CD4-positive, alpha-beta T cell treated with Interleukin-12 subunit alpha and Interleukin-12 subunit beta, for 1 hour (primary cell): ENCODE measurements around the gene PPIP5K2.
A peak's percentile ranks its signal among the peaks of the same experiment; 100 is the strongest.
"Not testable (repeated sequence)": the region's sequence is repeated elsewhere in the genome, so short reads cannot be mapped to it uniquely, and the experiment has no call there.

Source experiments
- DNase-seq: peaks from one replicate; pipeline ENCODE4 v3.0.0-alpha.2; 2020

The PPIP5K2 gene

DNA sequence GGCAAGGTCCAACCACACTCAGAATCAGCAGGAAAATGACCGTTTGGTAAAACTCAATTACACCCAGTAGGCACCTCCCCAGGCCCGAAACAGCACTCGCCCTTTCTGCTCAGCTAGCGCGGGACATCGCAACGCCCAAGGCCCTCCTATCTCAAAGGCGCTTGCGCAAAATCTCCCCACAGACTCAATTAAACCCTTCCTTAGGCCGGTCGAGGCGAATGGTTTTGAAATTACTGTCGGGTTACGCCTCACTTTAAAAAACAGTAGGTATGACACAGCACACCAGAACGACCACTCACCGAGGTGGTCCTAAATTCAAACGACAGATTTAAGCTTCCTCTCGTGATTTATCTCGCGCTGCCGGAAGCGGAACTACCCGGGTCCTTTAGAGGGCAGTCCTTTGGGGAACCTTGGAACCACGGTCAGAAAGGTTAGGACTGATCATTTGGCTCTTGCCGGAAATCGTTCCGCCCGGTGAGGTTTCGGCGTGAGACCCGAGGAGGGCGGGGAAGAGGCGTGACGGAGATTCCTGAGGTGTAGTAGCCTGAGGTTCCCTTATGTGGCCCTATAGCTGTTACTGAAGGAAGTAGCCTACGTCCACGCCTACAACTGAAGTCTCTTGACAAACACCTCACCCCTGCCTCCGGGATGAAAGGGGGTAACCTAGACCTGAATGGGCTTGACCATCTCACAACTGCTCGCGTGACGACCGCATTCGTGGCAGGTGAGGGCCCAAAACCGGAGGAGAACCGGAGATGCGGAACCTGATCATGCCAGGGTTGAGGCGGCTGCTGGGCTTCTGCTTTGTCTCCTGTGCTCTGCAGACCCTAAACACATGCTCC is at the start of gene PPIP5K2, which contains the start of gene GIN1:
TSS of gene PPIP5K2 (plus strand) at position 537 of the 842 bp plus-strand sequence. CDS start 9,289 bp downstream, outside the sequence.
TSS of gene GIN1 (minus strand) at position 374 of the 842 bp plus-strand sequence. CDS start 11,431 bp downstream, outside the sequence.
- peak; percentile 98 for DNase-seq

DNA sequence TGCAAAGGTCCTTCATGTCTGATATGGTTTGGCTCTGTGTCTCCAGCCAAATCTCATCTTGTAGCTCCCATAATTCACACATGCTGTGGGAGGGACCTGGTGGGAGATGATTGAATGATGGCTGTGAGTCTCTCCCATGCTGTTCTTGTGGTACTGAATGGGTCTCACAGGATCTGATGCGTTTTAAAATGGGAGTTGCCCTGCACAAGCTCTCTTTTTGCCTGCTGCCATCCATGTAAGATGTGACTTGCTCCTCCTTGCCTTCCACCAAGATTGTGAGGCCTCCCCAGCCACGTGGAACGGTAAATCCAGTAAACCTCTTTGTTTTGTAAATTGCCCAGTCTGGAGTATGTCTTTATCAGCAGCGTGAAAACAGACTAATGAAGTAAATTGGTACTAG is 46.6 kb upstream of the PPIP5K2 start:
- DNase-seq: not testable (repeated sequence)

DNA sequence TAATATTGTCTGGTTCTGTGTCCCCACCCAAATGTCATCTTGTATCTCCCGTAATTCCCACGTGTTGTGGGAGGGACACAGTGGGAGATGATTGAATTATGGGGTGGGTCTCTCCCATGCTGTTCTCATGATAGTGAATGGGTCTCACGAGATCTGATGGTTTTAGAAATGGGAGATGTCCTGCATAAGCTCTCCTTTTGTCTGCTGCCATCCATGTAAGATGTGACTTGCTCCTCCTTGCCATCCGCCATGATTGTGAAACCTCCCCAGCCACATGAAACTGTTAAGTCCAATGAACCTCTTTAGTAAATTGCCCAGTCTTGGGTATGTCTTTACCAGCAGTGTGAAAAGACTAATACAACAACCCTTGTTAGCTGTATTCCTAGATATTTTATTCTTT is 44.7 kb upstream of the PPIP5K2 start:
- no peak for DNase-seq

DNA sequence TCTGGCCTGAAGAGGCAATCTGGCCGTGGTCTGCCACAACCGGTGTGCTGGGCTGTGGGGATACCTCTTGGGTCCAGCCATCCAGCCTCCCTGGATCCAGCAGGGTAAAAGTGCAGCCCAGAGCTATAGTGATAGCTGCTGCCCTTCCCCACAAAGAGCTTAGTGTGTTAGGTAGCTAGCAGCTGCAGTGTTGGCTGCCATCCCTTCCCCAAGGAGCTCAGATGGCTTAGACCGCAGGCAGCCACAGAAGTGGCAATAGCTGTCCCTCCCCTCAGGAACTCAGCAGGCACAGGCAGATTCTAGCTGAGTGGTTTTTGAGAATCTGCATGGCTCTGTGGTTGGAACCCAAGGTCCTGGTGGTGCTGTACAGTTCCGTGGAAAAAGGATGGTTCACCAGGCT is 40.3 kb upstream of the PPIP5K2 start:
- DNase-seq: no peak

DNA sequence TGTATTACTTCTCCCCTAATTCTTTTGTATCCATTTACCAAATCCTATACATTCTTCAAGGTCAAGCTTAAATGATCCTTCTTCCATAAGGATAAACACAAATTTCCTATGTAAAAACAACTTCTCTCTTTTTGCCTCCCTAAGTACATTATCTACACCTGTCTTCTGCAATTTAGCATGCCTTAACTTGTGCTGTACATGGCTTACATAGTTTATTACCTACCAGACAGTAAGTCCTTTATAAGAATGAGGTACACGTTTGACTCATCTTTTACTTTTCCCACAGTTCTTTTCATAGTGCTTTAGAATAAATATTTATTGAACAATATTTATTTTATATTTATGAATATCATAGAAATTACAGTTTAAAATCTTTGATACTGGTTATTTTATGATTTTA is 33.6 kb upstream of the PPIP5K2 start:
- DNase-seq: no peak

DNA sequence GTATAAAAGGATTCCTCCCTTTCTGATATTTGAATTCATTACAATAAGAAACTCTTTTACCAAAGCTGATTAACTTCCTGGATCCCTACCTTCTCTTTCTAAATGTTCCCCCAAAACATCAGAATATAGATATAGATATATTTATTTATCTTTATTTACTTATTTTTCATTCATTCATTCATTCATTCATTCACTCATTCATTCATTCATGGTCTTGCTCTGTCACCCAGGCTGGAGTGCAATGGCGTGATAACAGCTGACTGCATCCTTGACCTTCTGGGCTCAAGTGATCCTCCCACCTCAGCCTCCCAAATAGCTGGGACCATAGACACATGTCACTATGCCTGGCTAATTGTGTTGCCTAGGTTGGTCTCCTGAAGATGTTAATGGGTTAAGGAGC is 30.8 kb upstream of the PPIP5K2 start:
- DNase-seq: no peak

DNA sequence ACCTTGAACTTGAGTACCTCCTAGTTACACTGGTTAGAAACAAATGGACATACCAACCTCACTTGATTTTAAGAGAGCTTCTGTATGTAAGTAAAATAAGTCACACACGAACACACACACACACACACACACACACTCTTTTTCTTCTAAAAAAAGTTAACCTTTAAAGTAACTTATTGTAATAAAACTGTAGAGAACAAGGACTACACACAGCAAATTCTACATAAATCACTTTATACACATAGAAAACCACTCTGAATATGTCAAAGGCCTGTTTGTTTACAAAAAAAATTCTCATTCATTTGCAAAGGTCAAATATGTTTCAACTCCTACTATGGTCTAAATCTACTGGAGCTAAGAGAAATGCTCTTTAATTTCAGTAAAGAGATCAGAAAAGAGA is 29.3 kb upstream of the PPIP5K2 start:
- no peak for DNase-seq

DNA sequence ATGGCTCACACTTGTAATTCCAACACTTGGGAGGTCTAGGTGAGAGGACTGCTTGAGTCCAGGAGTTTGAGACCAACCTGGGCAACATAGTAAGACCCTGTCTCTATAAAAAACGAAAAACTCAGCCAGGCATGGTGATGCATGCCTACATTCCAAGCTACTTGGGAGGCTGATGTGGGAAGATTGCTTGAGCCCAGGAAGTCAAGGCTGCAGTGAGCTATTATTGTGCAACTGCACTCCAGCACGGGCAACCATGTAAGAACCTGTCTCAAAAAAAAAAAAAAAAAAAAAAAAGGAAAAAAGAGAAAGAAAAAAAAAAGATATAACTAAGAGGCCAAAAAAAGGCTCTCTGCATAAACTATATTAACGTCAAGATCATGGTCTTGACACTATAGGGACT is 27.4 kb upstream of the PPIP5K2 start:
- DNase-seq: no peak

DNA sequence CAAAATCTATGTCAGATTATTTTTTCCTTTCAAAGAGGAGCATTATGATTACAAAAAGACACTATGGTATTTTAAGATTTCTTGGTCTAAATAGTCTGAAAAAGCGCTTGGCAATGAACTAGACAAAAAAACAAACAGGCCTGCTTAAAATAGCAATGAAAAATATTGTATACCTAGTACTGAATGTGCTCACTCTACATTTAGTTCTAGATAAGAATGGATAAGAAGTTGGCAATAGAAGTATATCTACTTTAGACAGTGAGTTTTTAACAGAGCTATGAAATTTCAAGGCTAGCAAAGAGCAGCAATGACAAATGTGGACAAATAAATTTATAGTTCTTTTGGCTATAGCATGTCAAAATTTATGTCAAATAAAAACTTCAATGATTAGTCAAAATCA is 26.4 kb upstream of the PPIP5K2 start:
- DNase-seq: no peak

DNA sequence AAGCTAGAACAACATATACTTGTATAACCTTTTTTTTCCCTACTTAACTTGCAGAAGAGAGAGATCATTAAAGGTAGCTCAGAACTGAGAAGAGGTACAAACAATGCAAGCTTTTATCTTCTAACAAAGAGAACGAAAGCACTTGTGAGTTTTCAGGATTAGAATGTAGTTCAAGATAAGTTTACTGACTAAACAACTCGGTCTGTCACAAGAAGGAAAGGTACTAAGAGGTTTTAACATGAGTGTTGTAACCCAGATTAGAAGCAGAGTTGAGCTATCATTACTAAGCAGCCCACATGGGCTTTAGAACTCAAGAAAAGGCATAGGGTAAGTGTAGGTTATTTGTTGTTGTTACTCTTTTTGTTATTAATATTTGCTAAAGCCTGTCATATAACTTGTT is 25.4 kb upstream of the PPIP5K2 start:
- DNase-seq: no peak

DNA sequence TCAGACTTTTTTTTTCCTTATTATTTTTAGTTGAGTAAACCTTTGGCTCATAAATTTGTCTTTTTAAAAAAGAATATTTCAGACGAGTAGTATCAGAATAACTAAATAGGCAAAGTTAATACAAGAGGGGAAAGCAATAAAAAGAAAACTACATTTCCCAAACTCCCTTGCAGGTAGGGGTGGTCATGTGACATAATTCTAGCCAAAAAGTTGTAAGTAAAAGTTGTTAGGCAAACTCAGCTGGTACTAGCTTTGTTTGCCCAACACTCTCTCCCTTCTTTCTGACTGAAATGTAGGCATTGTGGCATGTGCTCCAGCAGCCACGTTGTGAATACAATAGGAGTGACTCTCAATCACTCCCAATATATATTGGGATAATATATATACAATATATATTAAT is 21.1 kb upstream of the PPIP5K2 start:
- no peak for DNase-seq

DNA sequence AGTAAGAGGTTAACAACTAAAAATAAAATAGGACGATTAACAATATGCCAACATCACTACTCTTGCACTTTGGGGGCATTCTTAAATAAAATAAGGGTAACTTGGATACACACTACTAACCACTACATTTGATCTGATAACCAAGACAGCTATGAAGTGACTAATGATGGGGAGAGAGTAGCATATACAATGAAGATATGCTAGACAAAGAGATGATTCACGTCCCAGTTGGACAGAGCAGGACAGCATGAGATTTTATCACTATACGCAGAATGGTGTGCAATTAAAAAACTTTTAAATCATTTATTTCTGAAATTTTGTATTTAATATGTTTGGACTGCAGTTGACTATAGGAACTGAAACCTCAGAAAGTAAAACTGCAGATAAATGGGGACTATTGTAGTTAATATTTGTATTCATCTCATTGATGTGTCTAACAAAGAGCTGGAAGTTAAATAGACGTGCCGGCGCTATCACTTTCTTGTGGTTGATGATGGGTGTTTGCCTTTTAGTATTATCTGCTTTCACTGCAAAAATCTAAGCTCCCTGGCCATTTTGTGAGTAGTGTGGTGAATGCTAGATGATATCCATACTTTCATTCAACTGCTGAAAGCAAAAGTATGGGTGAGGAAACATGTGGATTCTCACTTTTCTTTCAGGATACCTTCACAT is 18.9 kb upstream of the PPIP5K2 start:
- no peak for DNase-seq

DNA sequence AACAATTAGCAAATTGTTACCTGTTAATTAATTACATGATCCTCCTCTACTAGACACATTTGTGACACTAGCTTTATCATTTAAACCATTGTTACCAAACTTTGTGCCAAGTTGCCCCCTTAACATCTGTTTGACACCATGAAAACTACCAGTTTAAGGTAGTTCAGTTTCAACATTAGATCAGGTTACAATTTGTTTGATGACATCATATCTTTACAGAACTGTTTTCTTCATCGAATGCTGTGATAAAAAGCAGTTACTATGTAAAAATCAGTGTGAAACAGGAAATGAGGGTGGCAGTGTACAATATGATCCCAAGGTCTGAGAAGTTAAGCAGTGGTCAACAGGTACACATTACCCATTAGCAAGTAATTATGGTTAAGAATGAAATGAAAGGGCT is 17.9 kb upstream of the PPIP5K2 start:
- no peak for DNase-seq

DNA sequence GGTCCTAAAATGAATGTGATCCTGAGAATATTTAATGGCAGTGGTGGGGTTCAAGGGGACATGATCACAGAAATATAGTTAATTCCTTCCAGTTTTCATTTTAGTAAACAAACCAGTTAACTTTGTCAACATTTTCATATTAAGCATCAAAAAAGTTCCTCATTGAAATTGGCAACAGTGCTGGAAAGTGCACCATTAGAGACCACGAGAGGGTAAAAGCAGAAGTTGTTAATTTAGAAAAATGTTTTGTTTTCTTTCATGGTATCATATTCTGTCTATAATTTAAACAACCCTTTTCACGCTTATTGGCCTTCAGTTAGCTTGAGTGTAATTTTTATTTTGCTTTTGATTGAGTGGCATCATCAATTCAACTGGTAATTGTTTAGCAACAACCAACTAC is 12.0 kb upstream of the PPIP5K2 start:
- no peak for DNase-seq

DNA sequence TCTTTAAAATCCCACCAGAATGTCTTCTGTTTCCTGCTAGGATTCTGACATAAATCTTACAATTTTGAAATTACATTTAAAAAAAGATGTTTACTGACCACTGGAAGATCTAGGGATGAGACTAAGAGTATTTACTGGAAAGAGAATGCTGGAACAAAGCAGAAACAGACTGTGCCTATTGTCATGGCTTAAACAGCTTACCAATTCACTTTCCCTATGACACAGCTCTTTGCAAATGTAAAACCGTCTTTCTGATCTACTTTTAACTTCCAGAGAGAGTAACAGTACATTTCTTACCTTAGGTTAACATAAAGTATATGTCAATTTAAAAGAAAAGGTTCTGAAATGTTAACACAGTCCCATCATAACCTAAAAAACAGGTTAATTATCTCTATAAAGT is 10.8 kb upstream of the PPIP5K2 start:
- DNase-seq: no peak

DNA sequence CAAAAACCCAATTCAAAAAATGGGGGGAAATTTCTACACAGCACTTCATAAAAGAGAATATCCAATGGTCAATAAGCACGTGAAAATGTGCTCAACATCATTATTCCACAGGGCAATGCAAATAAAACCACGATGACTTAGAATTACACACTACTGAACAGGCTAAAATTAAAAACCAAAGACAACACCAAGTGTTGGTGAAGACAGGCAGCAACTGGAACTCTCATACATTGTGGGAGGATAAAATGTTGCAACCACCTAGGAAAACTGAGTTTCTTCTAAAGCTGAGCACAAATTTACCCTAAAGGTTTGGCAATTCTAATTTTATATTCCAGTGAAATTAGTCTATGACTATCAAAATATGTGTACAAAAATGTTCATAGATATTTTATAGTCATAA is 9.7 kb upstream of the PPIP5K2 start:
- DNase-seq: no peak

DNA sequence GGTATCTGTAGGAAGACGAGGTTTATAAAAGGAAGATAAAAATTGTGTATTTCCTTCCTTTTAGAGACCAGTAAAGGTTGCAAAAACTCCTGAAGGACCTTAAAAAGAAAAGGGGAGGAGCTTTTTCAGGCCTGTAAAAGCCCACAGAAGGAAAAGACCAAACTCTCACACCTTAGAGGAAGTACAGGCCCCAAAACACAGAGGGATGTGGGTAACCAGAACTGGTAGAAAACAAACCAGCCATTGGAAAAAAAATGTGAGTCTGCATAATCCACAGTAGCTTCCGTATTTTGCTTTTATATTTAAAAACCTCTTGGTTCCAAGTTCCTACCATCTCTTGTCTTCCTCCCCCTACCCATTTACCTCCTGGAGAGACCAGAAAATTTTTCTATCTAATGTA is 8.6 kb upstream of the PPIP5K2 start:
- peak; percentile 60 for DNase-seq

DNA sequence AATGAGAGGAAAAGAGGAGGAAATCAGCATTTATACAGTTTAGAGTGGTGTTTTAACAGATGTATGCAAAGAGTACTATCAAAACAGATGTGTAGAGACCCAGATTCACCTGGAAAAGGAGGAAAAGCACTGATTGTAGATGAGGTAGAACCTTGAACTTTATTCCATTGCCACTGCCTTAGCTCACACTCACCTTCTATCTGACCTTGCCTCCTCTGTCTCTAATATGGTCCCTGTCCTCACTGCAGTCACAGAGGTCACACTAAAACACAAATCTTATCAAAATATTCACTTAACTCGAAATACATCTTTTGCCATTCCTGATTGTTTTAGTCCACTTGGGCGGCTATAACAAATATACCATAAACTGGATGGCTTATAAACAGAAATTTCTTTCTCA is 7.2 kb upstream of the PPIP5K2 start:
- no peak for DNase-seq

DNA sequence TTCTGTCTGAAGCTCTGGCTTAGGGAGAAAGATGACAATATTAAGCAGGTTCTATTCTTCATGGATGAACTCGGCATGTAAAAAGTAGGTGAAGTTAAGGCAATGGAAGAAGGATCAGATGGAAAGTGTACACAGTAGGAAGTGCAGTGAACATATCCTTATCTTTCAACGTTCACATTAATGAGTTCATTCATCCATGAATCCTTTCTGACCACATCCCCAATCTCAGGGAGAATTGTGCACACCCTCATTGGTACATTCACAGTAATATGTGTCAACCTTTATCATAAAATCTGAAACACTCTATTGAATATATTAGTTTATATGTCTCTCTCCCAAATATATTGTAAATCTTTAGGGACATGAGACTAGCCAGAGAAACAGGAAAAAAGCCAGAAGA is 5.7 kb upstream of the PPIP5K2 start:
- no peak for DNase-seq

DNA sequence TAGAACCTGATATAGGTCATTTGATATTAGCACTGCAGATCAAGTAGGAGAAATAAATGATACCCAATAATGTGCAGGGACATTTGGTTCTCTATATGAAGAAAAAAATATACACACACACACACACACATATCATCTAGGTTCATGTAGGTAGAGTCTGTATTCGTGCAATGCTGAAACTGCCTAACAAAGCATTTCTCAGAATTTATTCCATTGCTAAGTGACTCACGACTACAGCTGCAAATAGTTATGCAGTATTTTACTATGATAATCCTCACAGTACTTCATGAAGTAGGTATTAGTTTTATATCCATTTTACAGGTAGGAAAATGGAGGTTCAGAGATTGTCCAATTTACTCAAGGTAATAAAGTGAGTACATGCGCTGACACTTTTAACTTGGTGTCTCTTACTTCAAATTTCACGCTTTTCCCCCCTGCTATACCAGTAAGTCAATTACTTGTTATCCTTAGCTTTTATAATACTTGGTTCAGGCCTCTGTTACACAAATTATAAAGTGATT is 2.6 kb upstream of the PPIP5K2 start:
- no peak for DNase-seq

DNA sequence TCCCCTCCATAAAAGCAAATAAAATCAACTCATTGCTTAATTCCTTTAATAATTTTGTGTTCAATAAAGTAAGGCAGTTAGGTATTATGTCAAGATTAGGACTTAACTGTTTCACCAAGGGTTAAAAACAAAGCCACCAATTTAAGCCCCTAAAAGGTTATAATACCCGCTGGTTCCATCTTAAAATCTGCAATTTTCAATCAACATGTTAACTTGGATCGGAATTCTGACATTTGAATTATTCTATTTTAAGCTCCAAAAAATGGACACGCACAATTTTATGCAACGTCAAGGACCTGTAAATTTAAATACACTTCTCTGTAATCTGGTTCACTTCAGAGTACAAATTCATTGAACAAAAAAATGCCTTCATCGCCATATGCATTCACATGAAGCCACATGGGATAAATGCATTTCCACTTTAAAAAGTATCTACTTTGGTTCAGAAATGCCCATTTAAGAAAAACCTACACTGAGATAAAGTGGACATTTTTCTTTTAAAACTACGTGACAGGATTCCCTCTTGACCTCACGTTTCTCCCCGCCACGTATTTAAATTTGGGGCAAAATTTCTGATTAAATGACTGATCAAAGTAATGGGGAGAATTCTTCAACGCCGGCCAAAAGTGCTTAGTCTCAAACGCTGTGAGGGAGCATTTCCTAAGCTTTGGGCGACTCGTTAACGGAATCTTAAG is 884 bp upstream of the PPIP5K2 start:
- DNase-seq: no peak

DNA sequence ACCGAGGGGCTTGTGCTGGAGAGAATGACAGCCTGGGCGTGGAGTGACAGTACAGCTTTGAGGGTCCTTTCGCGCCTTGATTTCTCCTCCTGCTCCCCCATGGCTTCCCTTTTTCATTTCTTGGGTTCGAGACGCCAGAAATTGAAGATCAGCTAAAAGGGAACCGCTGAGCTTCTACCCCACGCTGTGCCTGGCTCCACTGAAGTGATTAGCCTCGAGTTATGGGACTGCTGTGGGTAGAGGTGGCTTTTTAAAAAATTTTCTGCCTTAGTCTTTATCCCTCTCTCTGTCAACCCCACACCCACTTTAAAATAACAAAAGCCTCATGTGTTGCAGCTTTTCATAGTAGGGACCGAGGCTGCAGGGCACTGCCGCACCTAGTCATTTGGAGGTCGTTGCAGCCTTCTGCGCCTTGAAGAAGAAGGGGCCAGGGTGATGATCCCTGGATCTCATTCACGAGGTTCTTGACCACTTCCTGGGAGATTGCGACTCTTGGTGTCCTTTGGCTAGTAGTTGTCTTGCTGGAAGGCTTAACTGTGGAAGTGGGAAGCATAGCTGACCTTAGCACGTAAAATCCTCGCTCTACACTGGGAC is 603 bp downstream of the PPIP5K2 start:
- peak; percentile 8 for DNase-seq

DNA sequence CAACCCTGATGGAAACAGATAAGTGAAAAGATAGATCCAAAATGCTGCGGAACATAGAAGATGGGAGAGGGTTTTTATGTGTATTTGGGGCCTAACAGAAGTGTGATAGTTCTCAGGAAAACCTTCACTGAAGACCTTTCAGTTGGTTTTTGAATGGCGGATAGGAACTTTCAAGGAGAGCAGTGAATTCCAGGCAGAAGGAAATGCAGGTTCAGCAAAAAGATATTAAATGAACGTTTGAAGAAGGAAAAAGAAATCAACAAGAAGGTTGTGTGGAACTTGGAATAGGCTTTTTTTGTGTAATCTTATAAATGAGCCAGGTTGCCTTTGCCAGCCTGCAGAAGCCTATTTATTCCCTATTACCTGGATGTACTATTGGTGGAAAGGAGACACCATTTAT is 2.1 kb downstream of the PPIP5K2 start:
- no peak for DNase-seq
